H1 (cell line): ENCODE measurements around the gene FITM2. TPM values are rescaled to one million over a fixed set of nuclear protein-coding genes. Genes with fewer than 3 reads are reported as not detected.

ENCODE experiments used
- CTCF ChIA-PET: fragments of 300-600 bp; sonication (Branson Sonifier 250); formaldehyde crosslinking; loops from one replicate; lab custom pipeline; 2021; ENCODE audit not compliant: partially characterized antibody; lab: Charles Lee
- POLR2A ChIA-PET: fragments of 300-600 bp; sonication (Branson Sonifier 250); formaldehyde crosslinking; loops from one replicate; lab custom pipeline; 2021; ENCODE audit warnings: inconsistent platforms; ENCODE audit not compliant: partially characterized antibody; lab: Charles Lee
- DNase-seq, 2 experiments: peaks; one replicate each; pipeline versions ENCODE4 v3.0.0 to v3.0.0-alpha.2; 2010 to 2022; ENCODE audit warnings: low spot score in 2 of 2, low read depth in 1 of 2, mixed read lengths in 1 of 2
- FAIRE-seq: peaks from 2 replicates; lab custom pipeline; 2011; peaks lifted over from hg19 to GRCh38; lab: Jason Lieb, UNC
- H2AFZ ChIP-seq: 2 replicates; pipeline ENCODE4 v1.8.1; 2012; ENCODE audit warnings: low read length, inconsistent platforms
- H2AK5ac ChIP-seq: 2 replicates; pipeline ENCODE4 v1.6.1; 2013; ENCODE audit warnings: low read depth, low read length
- H2BK120ac ChIP-seq: replicated peaks from 2 replicates; pipeline ENCODE3; 2013; ENCODE audit warnings: low read depth, low read length, inconsistent platforms
- H2BK12ac ChIP-seq: 2 replicates; pipeline ENCODE4 v1.6.1; 2013; ENCODE audit warnings: low read depth, low read length
- H2BK15ac ChIP-seq: 2 replicates; pipeline ENCODE4 v1.6.1; 2013; ENCODE audit warnings: low read length
- H2BK20ac ChIP-seq: 2 replicates; pipeline ENCODE4 v1.6.1; 2013; ENCODE audit warnings: low read length
- H2BK5ac ChIP-seq: 2 replicates; pipeline ENCODE4 v1.6.1; 2013; ENCODE audit warnings: low read depth, low read length
- H3K14ac ChIP-seq: 2 replicates; pipeline ENCODE4 v1.6.1; 2013; ENCODE audit warnings: inconsistent platforms; ENCODE audit not compliant: insufficient read length
- H3K18ac ChIP-seq: 2 replicates; pipeline ENCODE4 v1.6.1; 2013; ENCODE audit warnings: low read length; ENCODE audit errors: extremely low read depth
- H3K23ac ChIP-seq: 2 replicates; pipeline ENCODE4 v1.6.1; 2013; ENCODE audit warnings: inconsistent platforms; ENCODE audit not compliant: insufficient read length
- H3K23me2 ChIP-seq: 2 replicates; pipeline ENCODE4 v1.6.1; 2013; ENCODE audit warnings: low read depth, low read length
- H3K27ac ChIP-seq: 2 replicates; pipeline ENCODE4 v1.6.1; 2011; ENCODE audit warnings: low read depth, low read length, inconsistent platforms
- H3K27me3 ChIP-seq, 4 experiments: replicated peaks in 1 of 4; 1 replicate in 1 of 4; 2 replicates in 3 of 4; pipeline versions ENCODE4 v1.6.1 to v1.8.1; 2011 to 2013; ENCODE audit warnings: low read length in 3 of 4, mild to moderate bottlenecking in 3 of 4, inconsistent platforms in 2 of 4, mixed read lengths in 2 of 4, moderate library complexity in 1 of 4; ENCODE audit not compliant: control insufficient read depth in 3 of 4, insufficient read depth in 3 of 4; ENCODE audit errors: extremely low read depth in 1 of 4
- H3K36me3 ChIP-seq, 4 experiments: 2 replicates each; pipeline versions ENCODE4 v1.6.1 to v1.8.1; 2011 to 2013; ENCODE audit warnings: mild to moderate bottlenecking in 4 of 4, low read length in 3 of 4, moderate library complexity in 2 of 4, control low read depth in 1 of 4, inconsistent platforms in 1 of 4; ENCODE audit not compliant: insufficient read depth in 4 of 4, control insufficient read depth in 2 of 4
- H3K4ac ChIP-seq: replicated peaks from 2 replicates; pipeline ENCODE3; 2013; ENCODE audit warnings: low read length, low read depth, mixed read lengths, inconsistent platforms; ENCODE audit not compliant: insufficient read length
- H3K4me1 ChIP-seq, 4 experiments: replicated peaks in 1 of 4; 1 replicate in 1 of 4; 2 replicates in 3 of 4; pipeline versions ENCODE4 v1.6.1 to v1.8.1; 2011 to 2013; ENCODE audit warnings: low read length in 3 of 4, inconsistent platforms in 2 of 4, mixed read lengths in 1 of 4; ENCODE audit not compliant: insufficient read depth in 4 of 4, control insufficient read depth in 3 of 4
- H3K4me2 ChIP-seq, 2 experiments: 2 replicates each; pipeline versions ENCODE4 v1.6.1 to v1.8.1; 2011 to 2013; ENCODE audit warnings: low read depth in 2 of 2, low read length in 2 of 2, control low read depth in 1 of 2, inconsistent platforms in 1 of 2, mild to moderate bottlenecking in 1 of 2; ENCODE audit not compliant: insufficient read depth in 1 of 2
- H3K4me3 ChIP-seq, 4 experiments: fragments of 200-600, 300-600 bp in 1 of 4; sonication (generic), shearing (Covaris generic), sonication (Bioruptor Twin) in 1 of 4; 2 replicates each; pipeline versions ENCODE4 v1.5.1 to v1.8.1; 2011 to 2016; ENCODE audit warnings: low read length in 4 of 4, low read depth in 3 of 4, control low read depth in 2 of 4, inconsistent platforms in 2 of 4, mild to moderate bottlenecking in 2 of 4, mixed read lengths in 1 of 4, moderate library complexity in 1 of 4; ENCODE audit not compliant: insufficient read depth in 2 of 4; ENCODE audit errors: extremely low read depth in 1 of 4
- H3K56ac ChIP-seq: replicated peaks from 2 replicates; pipeline ENCODE3; 2013; ENCODE audit warnings: low read depth, mild to moderate bottlenecking, mixed read lengths, low read length, inconsistent platforms; ENCODE audit not compliant: insufficient read length
- H3K79me1 ChIP-seq: 2 replicates; pipeline ENCODE4 v1.6.1; 2013; ENCODE audit warnings: low read depth, low read length, control low read depth
- H3K79me2 ChIP-seq, 2 experiments: 2 replicates each; pipeline versions ENCODE4 v1.6.1 to v1.8.1; 2012 to 2013; ENCODE audit warnings: low read length in 2 of 2, mild to moderate bottlenecking in 2 of 2, inconsistent platforms in 1 of 2; ENCODE audit not compliant: insufficient read depth in 2 of 2, control insufficient read depth in 1 of 2
- H3K9ac ChIP-seq, 4 experiments: replicated peaks in 1 of 4; 1 replicate in 1 of 4; 2 replicates in 3 of 4; pipeline versions ENCODE4 v1.6.1 to v1.8.1; 2011 to 2013; ENCODE audit warnings: low read depth in 3 of 4, low read length in 3 of 4, control low read depth in 2 of 4, mild to moderate bottlenecking in 2 of 4, moderate library complexity in 2 of 4, inconsistent platforms in 1 of 4; ENCODE audit errors: extremely low read depth in 1 of 4
- H3K9me3 ChIP-seq, 2 experiments: 2 replicates each; pipeline versions ENCODE4 v1.6.1 to v1.8.1; 2012 to 2013; ENCODE audit warnings: mild to moderate bottlenecking in 2 of 2, moderate library complexity in 2 of 2, control low read depth in 1 of 2, inconsistent platforms in 1 of 2, low read depth in 1 of 2, low read length in 1 of 2, mixed read lengths in 1 of 2; ENCODE audit not compliant: insufficient read depth in 2 of 2
- H4K20me1 ChIP-seq, 2 experiments: replicated peaks in 1 of 2; 2 replicates each; pipeline versions ENCODE3 to v1.8.1; 2011 to 2013; ENCODE audit warnings: inconsistent platforms in 2 of 2, low read length in 2 of 2, mild to moderate bottlenecking in 1 of 2; ENCODE audit not compliant: insufficient read depth in 2 of 2, control insufficient read depth in 1 of 2
- H4K5ac ChIP-seq: 2 replicates; pipeline ENCODE4 v1.6.1; 2013; ENCODE audit warnings: low read length, low read depth, mixed read lengths, inconsistent platforms; ENCODE audit not compliant: insufficient read length
- H4K8ac ChIP-seq: 2 replicates; pipeline ENCODE4 v1.8.0; 2013; ENCODE audit warnings: mild to moderate bottlenecking, moderate library complexity, low read length, inconsistent platforms; ENCODE audit not compliant: insufficient read depth; ENCODE audit errors: extremely low read depth
- H4K91ac ChIP-seq: replicated peaks from 2 replicates; pipeline ENCODE3; 2013; ENCODE audit warnings: low read length, mixed read lengths, inconsistent platforms; ENCODE audit not compliant: insufficient read length
- ASH2L ChIP-seq: fragments of 200-600, 300-600 bp; sonication (generic); IDR thresholded peaks from one replicate; pipeline ENCODE4 v1.7.1; 2017; ENCODE audit warnings: low read length
- EZH2 ChIP-seq: fragments of 200-600 bp; sonication (generic); IDR thresholded peaks from 2 replicates; pipeline ENCODE4 v1.7.1; 2012; ENCODE audit warnings: low read depth, mild to moderate bottlenecking, moderate library complexity, low read length, inconsistent platforms; ENCODE audit not compliant: severe bottlenecking
- HDAC2 ChIP-seq, 2 experiments: fragments of 300-600 bp in 1 of 2; sonication (generic) in 1 of 2; IDR thresholded peaks; 2 replicates each; pipeline ENCODE4 v1.6.1; 2011 to 2012; ENCODE audit warnings: low read depth in 2 of 2, low read length in 2 of 2, mild to moderate bottlenecking in 2 of 2, moderate library complexity in 2 of 2, borderline replicate concordance in 1 of 2, inconsistent platforms in 1 of 2
- KDM4A ChIP-seq: IDR thresholded peaks from one replicate; pipeline ENCODE4 v1.7.1; 2012; ENCODE audit warnings: low read depth, mild to moderate bottlenecking, moderate library complexity, low read length, inconsistent platforms; ENCODE audit not compliant: severe bottlenecking
- POLR2A ChIP-seq, 2 experiments: IDR thresholded peaks; 1 replicate in 1 of 2; 2 replicates in 1 of 2; pipeline ENCODE4 v1.6.1; 2011; ENCODE audit warnings: low read depth in 2 of 2, low read length in 2 of 2, mild to moderate bottlenecking in 2 of 2; ENCODE audit errors: control extremely low read depth in 1 of 2
- POLR2AphosphoS5 ChIP-seq: IDR thresholded peaks from 2 replicates; pipeline ENCODE4 v1.6.1; 2011; ENCODE audit warnings: low read depth, low read length
- SP1 ChIP-seq: IDR thresholded peaks from 2 replicates; pipeline ENCODE4 v1.6.1; 2011; ENCODE audit warnings: low read depth, low read length
- WGBS, 2 experiments: shearing (Covaris generic) in 1 of 2; methylation state at CpG; one replicate each; pipeline versions ENCODE4 v1.1.6 to v1.1.7; 2013 to 2015; ENCODE audit warnings: low lambda C conversion rate in 2 of 2, mixed read lengths in 2 of 2, inconsistent platforms in 1 of 2, low coverage in 1 of 2, missing lambda C conversion rate in 1 of 2; ENCODE audit not compliant: insufficient replicate concordance in 2 of 2, insufficient coverage in 1 of 2, insufficient read length in 1 of 2; ENCODE audit errors: extremely low coverage in 1 of 2, missing lambda C conversion rate in 1 of 2; 5-methylcytosine and 5-hydroxymethylcytosine counted together
- polyA plus RNA-seq, 7 experiments: library from polyadenylated mRNA; depleted of rRNA in 3 of 7; stranded (reverse) in 5 of 7; unstranded in 2 of 7; fragments of >200 nt in 5 of 7; fragments of 200-250 nt in 2 of 7; gene quantifications; 1 replicate in 5 of 7; 2 replicates in 1 of 7; 4 replicates in 1 of 7; pipeline versions ENCODE4 v1.2.1 to v1.2.3, GENCODE V29; 2011 to 2013; ENCODE audit warnings: missing spikeins in 2 of 7, mixed read lengths in 2 of 7
- total RNA-seq: library from RNA; stranded (reverse); fragmentation: NEBNext Ultra II Directional; extraction: Animal tissue kit (Norgen Biotek cat#: 25700); gene quantifications from 2 replicates; pipeline ENCODE4 v1.2.1, GENCODE V29; 2021
- TF ChIP-seq, protein P1 (sequence below): IDR thresholded peaks from 2 replicates; pipeline ENCODE4 v1.6.1; 2011; ENCODE audit warnings: low read depth, mild to moderate bottlenecking, low read length; ENCODE audit not compliant: insufficient read depth

The FITM2 gene
- total and polyA plus RNA-seq, 2 of the 8 experiments (the other 6 are each of a cell fraction or from before 2014, with no cell fraction given): 1.1 to 2.1 TPM

DNA sequence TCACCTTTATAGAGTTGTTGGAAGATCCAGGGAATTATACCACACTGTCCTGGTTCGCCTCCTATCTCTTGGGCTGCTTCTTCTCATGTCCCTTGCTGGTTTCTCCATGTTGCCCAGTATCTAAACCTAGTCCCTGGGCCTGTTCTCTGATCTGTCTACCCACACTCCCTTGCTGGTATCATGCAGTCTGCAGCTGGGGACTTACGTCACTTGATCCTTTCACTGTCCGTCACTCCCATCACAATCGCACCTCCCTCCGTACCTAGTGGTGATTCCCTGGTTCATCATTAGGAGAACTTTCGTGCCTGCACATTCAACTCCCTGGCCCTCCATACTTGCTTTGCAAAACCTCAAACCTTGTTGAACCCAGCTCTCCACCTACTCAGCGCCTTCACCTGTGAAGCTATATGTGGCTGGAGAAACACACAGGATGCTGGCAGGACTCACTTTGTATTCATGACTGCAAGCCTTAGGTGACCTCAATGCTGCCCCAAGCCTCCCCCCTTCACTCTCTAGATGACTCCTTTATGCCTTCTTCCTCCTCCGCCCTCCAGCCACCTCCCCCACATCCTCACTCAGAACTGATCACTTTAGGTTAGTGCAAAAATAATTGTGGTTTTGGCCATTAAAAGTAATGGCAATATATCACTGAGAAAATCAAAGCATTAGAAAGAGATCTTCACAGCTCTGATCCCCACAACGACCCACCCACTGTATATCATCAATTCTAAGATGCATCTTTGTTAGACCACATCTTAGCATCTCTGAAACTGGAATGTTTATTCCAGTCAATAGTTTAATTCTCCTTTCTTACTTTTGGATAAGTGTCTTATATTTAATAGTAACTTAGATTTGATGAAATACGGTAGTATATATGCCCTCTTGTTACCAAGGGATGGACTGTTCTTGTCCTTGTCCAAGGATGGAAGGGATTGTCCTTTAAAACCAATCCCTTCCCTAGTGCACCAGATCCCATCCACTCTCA lies 37.5 kb downstream of the FITM2 start:
- Histone ChIP-seq H2AK5ac (no peak overlapping the region; the same call in 1 of the 2 replicates), H3K36me3 (no peaks in the 10 kb centered on the region), H2BK12ac (no peak overlapping the region), H3K9ac (no peak overlapping the region), H3K14ac (no peak overlapping the region), H3K27ac (no peak overlapping the region), H3K27me3 (no peaks in the 10 kb centered on the region), H2AFZ (no peak overlapping the region), H3K23me2 (no peaks in the 10 kb centered on the region), H2BK20ac (no peak overlapping the region), H4K91ac (no peak overlapping the region), H4K8ac (no peak overlapping the region), H3K23ac (no peak overlapping the region), H3K4me1 (peaks cover 0 to 8% (median 5%) of the 10 kb centered on the region in 4 experiments; a peak in 6 of 7 replicates), H3K79me1 (no peaks in the 10 kb centered on the region), H3K79me2 (no peaks in the 10 kb centered on the region), H2BK15ac (no peak overlapping the region), H2BK120ac (no peak overlapping the region), H3K4ac (no peak overlapping the region), H2BK5ac (no peak overlapping the region), H3K4me2 (no peak overlapping the region), H3K18ac (no peak overlapping the region), H4K20me1 (peaks cover 0 to 2% of the 10 kb centered on the region in 2 experiments), H3K9me3 (no peaks in the 10 kb centered on the region), H3K4me3 (no peak overlapping the region), H4K5ac (no peak overlapping the region), H3K56ac (no peak overlapping the region)
- POLR2A ChIA-PET: interaction anchor here (1.4 to 1.5 kb wide), 2 partner anchors 8 to 11 kb away, joined by 3 to 5 read pairs; no protein-coding TSS in a partner anchor
- CTCF ChIA-PET: interaction anchor here (0.7 to 4.3 kb wide), 14 partner anchors 9 to 221 kb away, joined by 3 to 24 read pairs (median 4); partner anchors contain the start of gene GDAP1L1
- no peak for FAIRE-seq
- no peak for DNase-seq
- WGBS, 2 experiments: 87% methylated on average over 10 of the region's 10 CpGs; no CpG with 5 or more reads in 1 of the 2 experiments
- TF ChIP-seq EZH2 (no peak), HDAC2 (IDR thresholded peaks at IDR 0.05; ENCODE audit: borderline replicate concordance in 1 of 2, low read depth in 2 of 2, low read length in 2 of 2) (no peak), SP1 (no peak), POLR2AphosphoS5 (no peak), POLR2A (IDR thresholded peaks at IDR 0.05; ENCODE audit: control extremely low read depth in 1 of 2, low read depth in 2 of 2, low read length in 2 of 2) (no peak), ASH2L (no peak), KDM4A (no peak)
- TF ChIP-seq, protein P1, sequence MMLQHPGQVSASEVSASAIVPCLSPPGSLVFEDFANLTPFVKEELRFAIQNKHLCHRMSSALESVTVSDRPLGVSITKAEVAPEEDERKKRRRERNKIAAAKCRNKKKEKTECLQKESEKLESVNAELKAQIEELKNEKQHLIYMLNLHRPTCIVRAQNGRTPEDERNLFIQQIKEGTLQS: no peak
